Activated gamma-delta T cell treated with anti-CD3 and anti-CD28 coated beads, Interleukin-2, amount 50 U/mL, for 16 hours (primary cell): ENCODE data around the gene RSBN1L.
"Not testable (repeated sequence)": the region's sequence is repeated elsewhere in the genome, so short reads cannot be mapped to it uniquely, and the experiment has no call there.

Source experiments
- DNase-seq: peaks from one replicate; pipeline ENCODE4 v3.0.0-alpha.2; 2020; ENCODE audit warnings: low read depth

The RSBN1L gene

DNA sequence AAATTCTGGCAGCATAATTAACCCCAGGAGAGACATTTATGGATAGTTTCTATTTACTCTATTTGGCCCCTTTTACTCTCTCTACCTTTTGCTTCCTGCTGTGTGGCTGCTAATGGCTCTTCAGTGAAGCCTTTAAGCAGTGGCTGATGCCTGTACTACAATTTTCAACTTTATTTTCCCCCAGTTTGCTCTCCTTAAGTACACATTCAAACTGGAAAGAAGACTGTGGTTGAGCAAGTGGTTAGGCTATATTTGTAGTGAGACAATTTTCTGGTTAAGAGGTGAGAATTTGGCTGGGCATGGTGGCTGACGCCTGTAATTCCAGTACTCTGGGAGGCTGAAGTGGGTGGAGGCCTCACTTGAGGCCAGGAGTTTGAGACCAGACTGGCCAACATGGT lies 8.5 kb upstream of the RSBN1L start:
- no peak for DNase-seq

DNA sequence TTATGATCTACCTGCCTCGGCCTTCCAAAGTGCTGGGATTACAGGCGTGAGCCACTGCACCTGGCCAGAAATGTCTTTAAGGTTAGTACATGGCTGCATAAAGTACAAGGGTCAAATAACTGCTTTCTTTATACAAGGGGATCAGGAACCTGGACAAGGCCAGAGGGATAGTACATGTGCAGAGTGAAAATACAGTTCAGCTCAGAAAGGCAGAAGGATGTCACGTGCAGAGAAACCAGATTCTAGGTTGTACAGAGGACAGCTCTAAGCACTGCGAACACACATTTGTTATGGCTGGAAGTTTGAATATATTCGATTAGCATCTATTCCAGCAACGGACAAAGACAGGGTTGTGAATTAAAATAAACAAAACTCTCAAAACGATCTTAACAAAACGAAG lies 6.0 kb upstream of the RSBN1L start:
- DNase-seq = no peak

DNA sequence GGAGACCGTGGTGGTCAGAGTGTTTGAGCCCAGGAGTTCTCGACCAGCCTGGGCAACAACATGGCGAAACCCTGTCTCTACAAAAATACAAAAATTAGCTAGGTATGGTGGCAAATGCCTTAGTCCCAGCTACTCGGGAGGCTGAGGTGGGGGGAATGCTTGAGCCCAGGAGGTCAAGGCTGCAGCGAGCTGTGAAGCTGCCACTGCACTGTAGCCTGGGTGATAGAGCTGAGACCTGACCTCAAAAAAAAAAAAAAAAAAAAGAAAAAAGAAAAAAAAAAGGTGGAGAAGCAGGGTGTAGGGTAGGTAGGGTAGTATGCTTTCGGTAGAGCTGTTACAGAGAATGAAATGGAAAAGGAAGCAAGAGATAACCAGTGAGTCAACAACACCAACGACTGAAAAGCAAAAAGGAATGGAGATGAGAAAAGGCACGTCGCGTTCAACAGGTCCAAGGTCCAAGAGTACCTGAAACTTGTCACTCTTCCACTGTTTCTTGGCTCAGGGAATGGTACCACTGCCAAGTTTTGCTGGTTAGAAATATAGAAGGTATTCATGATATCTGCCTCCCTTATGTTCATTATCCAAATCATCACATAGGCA lies 4.3 kb upstream of the RSBN1L start:
- DNase-seq = no peak

DNA sequence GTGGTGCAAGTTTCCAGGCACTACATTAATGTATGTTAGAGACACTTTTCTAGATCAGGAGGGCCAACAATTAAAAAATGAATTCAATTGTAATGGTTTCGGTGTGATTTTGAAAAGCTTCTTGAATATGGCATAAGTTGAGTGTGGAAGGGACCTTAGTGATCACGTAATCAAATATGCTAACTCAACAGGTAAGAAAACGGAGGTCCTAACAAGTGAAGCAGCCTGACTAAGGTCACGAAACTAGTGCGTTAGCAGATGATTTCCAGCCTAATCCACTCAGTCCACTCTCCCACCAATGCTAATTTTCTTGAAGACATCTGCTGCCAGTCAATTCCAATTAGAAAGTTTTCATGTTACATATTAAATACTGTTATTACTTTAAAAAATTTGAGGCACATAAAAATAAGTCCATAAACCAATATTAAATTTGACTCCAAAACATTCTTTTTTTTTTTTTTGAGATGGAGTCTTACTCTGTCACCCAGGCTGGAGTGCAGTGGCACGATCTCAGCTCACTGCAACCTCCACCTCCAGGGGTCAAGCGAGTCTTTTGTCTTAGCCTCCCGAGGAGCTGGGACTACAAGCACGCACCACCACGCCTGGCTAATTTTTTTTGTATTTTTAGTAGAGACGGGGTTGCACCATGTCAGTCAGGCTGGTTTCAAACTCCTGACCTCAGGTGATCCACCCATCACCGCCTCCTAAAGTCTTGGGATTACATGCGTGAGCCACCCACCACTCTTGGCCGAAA lies 2.3 kb upstream of the RSBN1L start:
- DNase-seq = no peak

DNA sequence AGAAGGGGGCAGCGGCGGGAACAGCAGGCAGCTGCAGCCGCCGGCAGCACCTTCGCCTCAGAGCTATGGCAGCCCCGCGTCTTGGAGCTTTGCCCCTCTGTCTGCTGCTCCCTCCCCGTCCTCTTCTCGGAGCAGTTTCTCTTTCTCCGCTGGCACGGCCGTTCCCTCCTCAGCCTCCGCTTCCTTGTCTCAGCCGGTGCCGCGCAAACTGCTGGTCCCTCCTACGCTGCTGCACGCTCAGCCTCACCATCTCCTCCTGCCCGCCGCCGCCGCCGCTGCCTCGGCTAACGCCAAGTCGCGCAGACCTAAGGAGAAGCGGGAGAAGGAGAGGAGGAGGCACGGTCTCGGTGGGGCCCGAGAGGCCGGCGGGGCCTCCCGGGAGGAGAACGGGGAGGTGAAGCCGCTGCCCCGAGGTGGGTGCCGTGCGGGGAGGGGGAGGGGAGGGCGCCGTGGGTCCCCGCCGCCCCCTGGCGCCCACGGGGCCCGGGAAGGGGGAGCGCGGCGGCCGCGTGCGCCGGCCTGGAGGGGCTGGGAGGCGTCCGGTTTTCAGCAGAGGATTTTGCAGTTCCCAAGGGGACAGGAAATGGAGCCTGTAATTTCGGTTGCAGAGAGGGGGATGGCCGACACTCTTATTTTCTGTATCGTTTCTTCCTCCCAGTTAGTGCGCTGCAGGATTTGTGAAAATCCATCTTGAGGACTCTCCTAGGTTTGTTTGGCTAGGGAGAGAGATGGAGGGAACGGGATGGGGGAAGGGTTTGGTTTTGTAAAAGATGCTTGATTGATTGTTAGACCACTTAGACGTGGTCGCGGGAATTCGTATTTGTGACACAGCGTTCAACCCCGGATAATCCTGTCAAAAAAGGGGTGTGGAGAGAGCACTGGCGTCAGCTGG lies 630 bp downstream of the RSBN1L start:
- DNase-seq = peak; percentile 49

DNA sequence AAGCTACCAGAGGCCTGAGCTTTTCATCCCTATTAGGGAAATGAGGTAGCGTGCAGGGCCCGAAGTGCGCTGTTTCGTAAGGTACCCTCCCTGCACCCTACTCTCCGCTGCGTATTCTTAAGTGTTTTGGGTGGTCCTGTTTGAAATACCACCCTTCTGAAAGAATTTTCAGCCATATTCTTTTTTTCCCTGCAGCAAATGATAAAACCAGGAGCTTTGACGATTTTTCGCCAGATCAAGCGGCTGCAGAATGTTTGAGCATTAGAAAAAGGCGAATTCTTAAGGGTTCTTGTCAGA lies 1.2 kb downstream of the RSBN1L start:
- no peak for DNase-seq

DNA sequence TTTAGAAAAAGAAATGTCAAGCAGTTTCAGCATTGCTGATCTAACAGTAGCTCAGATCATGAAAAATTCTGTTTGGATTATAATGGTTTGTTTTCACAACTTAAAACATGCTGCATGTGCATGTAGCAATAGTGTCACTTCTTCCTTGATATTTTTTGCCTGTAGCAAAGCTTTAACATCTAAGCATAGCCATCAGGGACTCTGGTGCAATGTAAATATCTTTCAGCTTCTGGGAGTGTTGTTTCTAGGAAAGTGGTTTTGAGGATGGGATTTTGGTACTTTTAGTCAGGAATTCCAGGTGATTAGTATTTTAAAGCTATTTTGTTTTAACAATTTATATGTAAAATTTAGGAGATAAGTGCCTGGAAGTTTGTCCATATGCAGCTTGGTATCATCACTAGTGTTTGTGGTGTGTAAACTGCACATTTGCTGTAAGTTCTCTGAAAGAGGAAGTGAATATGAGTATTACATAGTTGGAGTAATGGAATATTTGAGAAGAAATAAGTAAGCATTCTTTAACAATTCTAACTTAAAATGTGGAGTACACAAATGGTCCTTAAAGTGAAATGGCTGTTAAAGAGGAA lies 1.9 kb downstream of the RSBN1L start:
- DNase-seq = no peak

DNA sequence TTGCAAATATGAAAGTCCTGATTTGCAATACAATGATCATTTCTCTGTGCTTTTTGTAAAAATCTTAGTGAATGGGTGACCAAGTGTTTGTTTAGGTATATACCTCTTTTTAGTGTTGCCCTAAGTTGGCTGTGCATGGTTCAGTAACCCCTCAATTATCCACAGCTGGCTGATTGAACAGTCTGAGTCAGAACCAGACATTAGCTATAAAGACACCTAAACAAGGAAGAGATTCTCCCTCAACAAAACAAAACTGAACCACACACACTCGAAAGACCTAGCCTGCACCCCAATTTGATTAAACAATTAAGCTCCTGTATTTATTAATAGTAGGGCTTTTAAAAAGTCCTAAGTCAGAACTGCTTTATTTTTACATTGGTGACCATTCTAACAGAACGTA lies 2.8 kb downstream of the RSBN1L start:
- no peak for DNase-seq

DNA sequence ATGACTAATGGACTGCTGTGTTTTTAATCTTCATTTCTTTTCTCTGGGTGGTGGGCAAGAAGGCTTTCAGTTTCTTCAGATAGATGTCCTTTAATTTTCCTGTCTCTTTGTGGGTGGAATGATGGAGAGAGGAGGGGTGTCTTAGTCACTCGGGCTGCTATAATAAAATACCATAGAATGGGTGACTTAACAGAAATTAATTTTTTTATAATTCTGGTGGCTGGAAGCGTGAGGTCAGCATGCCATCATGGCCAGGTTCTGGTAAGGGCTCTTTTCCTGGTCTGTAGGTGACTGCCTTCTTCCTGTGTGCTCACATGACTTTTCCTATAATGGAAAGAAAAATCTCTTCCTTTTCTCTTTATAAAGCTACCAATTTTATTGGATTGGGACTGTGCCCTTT lies 6.3 kb downstream of the RSBN1L start:
- DNase-seq = no peak

DNA sequence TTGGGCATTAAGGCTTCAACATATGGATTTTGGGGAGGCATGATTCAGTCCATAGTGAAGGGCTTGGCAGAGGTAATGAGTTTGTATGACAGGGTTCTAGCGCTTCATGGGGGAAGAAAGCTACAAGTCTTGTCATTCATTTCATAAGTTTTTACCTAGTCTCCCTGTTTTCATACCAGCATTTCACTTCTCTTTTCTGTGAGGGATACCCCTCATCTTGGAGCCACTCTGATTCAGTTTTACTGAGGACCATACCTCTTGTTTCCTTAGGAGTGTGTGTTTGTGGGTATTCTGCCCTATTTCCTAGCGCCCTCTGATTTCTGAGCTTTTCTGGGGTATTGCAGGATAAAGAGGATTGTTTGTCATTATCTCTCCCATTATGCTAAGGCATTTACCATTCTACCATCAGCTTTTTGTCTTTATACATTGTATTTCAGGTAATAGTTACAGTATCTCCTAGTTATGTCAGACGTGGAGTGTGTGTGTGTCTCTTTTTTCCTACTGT lies 6.8 kb downstream of the RSBN1L start:
- DNase-seq = no peak

DNA sequence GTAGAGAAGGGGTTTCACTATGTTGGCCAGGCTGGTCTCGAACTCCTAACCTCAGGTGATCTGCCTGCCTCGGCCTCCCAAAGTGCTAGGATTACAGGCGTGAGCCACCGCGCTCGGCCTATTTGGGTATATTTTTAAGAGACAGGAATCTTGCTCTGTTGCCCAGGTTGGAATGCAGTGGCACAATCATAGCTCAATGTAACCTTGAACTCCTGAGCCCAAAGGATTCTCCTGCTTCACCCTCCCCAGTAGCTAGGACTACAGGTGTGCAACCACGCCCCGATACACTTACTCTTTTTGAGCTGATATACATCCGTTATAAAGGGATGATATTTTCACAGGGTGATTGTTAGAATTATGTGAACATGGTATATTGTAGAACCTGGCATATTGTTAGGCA lies 7.4 kb downstream of the RSBN1L start:
- DNase-seq = not testable (repeated sequence)

DNA sequence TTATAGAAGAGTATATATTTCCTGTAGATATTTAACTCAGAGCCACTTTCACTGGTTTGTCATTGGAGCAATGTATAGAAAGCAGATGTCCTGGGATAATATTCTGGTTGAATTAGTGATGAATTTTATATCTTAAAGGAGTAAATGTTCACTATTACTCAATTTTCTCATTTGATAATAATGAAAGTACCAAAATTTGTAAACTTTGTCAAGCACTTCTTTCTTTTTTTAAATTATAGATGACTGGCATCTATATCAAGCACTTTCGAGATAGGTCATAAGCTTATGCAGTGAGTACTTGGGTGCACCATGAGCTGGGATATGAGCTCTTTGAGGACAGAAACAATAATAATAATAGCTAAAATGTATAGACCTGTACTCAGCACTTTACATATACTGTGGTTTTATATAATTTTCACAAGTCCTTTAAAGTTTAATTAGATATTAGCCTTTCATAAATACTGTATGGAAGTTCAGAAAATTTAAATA lies 11.3 kb downstream of the RSBN1L start:
- DNase-seq = no peak

DNA sequence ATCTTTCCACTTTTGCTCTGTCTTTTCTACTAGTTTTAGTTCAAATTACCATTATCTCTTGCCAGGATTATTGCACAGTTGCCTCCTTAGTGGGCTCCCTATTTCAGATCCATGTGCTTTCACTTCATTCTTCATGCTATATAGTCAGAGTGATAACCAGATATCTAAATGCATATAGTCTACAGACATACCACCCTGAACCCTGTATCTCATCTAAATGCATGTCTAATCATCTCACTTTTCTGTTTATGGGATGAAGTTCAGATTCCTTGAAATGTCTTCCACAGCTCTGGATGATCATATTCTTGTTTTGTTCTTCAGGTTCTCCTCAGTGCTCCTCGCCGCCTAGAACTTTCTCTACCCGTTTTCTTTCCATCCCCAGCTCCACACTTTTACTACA lies 13.8 kb downstream of the RSBN1L start:
- no peak for DNase-seq

DNA sequence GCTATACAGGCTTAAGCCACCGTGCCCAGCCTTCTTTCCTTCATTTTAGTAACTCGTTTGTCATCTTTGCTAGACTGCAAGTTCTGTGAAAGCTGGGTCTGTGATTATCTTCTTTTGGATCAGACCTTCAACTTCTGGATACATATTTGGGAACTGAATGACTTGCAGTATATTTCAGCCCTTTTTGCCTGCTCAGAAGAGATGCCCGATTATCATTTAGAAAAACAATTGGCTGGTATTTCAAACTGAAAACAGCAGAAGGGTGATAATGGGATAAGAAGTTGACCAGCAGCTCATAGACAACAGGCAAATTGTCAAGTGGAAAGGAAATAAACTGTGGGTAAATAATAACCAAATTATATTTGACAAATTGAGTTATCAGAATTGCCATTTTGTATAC lies 14.6 kb downstream of the RSBN1L start:
- no peak for DNase-seq

DNA sequence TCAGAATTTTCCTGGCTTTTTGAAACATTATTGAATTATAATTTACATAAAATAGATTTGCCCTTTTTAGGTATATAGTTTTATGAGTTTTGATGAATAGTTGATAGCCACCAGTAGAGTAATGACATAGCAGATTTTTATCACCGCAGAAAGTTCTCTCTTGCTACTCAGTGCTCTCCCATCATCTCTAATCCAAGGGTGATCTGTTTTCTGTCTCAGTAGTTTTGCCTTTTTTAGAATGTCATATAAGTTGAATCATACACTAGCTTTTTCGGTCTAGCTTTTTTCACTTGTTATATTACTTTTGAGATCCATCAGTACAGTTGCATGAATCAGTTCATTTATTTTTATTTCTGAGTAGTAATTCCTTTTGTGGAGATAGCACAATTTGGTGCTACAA lies 17.9 kb downstream of the RSBN1L start:
- DNase-seq = no peak

DNA sequence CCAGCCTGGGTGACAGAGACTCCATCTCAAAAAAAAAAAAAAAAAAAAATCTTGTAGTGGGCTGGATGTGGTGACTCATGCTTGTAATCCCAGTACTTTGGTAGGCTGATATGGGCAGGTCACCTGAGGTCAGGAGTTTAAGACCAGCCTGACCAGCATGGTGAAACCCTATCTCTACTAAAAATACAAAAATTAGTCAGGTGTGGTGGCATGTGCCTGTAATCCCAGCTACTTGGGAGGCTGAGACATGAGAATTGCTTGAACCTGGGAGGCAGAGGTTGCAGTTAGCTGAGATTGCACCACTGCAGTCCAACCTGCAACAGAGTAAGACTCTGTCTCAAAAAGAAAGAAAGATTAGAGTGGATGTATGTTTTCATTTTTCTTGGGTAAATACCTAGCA lies 18.7 kb downstream of the RSBN1L start:
- not testable (repeated sequence) for DNase-seq

DNA sequence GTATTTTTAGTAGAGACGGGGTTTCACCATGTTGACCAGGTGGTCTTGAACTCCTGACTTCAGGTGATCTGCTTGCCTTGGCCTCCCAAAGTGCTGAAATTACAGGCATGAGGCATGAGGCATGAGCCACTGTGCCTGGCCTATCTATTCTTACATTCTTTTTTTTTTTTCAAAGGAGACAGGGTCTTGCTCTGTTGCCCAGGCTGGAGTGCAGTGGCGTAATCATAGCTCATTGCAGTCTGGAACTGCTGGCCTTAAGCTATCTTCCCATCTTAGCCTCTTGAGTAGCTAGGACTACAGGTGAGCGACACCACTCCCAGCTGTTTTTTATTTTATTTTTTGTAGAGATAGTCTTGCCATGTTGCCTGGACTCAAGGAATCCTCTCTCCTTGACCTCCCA lies 20.5 kb downstream of the RSBN1L start:
- no peak for DNase-seq

DNA sequence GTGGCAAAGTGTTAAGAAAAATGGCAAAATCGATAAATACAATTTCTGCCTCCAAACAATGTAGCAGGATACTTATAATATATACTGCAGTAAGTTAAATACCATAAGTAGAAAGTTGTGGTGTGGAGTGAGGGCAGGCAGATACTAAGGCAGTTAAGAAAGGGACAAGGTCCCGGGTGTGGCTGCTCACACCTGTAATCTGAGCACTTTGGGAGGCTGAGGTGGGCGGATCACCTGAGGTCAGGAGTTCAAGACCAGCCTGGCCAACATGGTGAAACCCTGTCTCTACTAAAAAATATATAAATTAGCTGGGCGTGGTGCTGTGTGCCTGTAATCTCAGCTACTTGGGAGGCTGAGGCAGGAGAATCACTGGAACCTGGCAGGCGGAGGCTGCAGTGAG lies 21.3 kb downstream of the RSBN1L start:
- DNase-seq = not testable (repeated sequence)

DNA sequence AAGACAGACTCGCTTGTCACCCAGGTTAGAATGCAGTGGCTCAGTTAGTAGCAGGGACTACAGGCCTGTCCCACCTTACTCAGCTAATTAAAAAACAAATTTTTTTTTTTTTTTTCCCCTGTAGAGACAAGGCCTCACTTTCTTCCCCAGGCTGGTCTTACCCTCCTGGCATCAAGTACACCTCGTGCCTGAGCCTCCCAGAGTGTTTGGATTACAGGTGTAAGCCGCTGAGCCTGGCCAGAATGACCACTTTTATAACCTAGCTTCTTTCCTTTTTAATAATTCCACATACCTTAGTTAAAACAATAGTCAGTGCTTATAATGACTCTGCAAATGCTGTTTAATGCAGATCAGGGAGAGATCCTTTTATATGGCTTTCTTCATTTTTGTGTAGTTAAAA lies 31.3 kb downstream of the RSBN1L start:
- DNase-seq = no peak

DNA sequence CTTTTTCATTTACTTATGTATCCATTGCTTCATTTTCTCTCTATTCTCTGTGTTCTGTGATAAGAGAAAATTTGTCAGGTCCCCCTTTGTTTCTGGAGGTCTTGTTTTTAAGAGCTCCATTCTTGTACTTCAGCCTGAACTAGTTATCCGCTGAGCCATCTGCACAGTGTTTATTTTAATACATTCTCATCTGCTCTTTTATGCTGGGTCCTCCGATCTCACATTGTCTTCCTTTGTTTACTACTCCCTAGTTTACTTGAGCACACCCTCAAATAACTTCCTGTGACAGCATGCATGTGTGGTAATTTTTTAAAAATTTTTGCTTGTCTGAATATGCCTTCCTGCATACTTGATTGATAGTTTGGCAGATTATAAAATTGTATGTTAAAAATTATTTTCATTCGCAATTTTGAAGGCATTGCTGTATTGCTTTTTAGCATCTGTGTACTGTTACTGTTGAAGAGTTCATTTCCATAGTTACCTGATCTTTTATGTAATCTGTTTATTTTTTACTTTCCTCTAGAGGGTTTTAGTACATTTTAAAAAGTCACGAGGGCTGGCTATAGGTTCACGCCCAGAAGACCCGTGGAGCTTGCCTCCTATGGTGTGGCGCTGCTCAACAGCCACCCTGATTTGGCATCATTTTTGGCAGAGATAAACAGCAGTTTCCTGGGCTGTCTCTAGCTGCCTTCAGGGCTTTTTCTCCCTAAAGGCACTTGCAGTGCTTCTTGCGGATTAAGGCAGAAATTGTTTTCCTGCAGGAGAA lies 31.9 kb downstream of the RSBN1L start:
- DNase-seq = no peak

DNA sequence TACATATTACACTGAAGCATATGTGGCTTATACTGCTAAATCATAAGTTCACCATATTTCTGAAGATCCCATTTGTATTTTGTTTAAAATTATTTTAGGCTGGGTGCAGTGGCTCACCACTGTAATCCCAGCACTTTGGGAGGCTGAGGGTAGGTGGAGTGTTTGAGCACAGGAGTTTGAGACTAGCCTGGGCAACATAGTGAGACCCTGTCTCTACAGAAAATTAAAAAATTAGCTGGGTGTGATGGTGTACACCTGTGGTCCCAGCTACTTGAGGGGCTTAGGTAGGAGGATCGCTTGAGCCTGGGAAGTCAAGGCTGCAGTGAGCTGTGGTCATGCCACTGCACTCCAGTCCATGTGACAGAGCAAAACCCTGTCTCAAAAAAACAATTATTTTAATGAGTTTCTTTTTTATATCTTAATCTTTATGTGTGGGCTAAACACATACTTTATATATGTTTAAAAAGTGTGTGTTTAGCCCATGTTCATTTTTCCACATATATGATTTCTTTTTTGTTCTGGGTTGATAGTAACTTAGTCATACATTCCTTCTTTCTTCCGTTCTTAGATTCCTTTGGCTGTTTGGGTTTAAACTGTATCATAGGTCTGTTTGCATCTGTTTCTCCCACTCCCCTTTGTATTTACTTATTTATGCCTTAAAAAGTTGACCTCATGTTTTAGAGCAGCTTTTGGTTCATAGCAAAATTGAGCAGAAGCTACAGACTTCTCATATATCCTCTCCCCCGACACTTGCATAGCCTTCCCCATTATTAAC lies 33.5 kb downstream of the RSBN1L start:
- no peak for DNase-seq
